ENCODE measurements around the gene COQ9. TPM values are rescaled to one million over a fixed set of nuclear protein-coding genes. Genes with fewer than 3 reads are reported as not detected.
"Not testable (repeated sequence)": the region's sequence is repeated elsewhere in the genome, so short reads cannot be mapped to it uniquely, and the experiment has no call there.

COQ9 gene
- total and polyA plus RNA-seq, 4 experiments from 2014 or later, result 26.8 to 37.7 (median 31.6) TPM

- Mint-ChIP-seq H3K9me3 (no peaks in the 10 kb centered on the region), H3K27ac (no peak overlapping the region), H3K27me3 (peaks cover 5 to 8% of the 10 kb centered on the region in 2 donors), H3K36me3 (no peaks in the 10 kb centered on the region), H3K4me1 (no peaks in the 10 kb centered on the region), H3K4me3 (no peak overlapping the region)
- Histone ChIP-seq H3K4me3 (ENCODE audit: low read length in 2 of 2) (no peak overlapping the region), H3K9me3 (ENCODE audit: control insufficient read depth in 1 of 2, low read length in 2 of 2) (no peaks in the 10 kb centered on the region), H3K36me3 (ENCODE audit: insufficient read depth, low read length) (no peaks in the 10 kb centered on the region), H3K27ac (ENCODE audit: low read depth, low read length) (no peak overlapping the region), H3K4me1 (ENCODE audit: insufficient read depth, low read length) (no peaks in the 10 kb centered on the region), H3K27me3 (ENCODE audit: insufficient read depth, low read length) (no peaks in the 10 kb centered on the region)
- DNase-seq, result no peak
- POLR2A ChIA-PET (ENCODE audit: partially characterized antibody), result no interaction called here
- intact Hi-C loops (cut with micrococcal nuclease), result no loop called here
- CTCF ChIA-PET (ENCODE audit: partially characterized antibody), result no interaction called here
Measured at GRCh38 chr16:57493767-57494166, 46.5 kb downstream of the COQ9 start.

GRCh38 chr16:57497121-57497520 is 49.8 kb downstream of the COQ9 start:
- Mint-ChIP-seq H3K4me3 (no peak overlapping the region), H3K27ac (no peak overlapping the region), H3K27me3 (peaks cover 5 to 6% of the 10 kb centered on the region in 2 donors), H3K4me1 (peaks cover 3 to 11% (median 9%) of the 10 kb centered on the region in 4 donors), H3K36me3 (no peaks in the 10 kb centered on the region), H3K9me3 (no peaks in the 10 kb centered on the region)
- POLR2A ChIA-PET (ENCODE audit: partially characterized antibody), result no interaction called here
- DNase-seq, result no peak
- Histone ChIP-seq H3K9me3 (ENCODE audit: control insufficient read depth in 1 of 2, low read length in 2 of 2) (no peaks in the 10 kb centered on the region), H3K4me3 (ENCODE audit: low read length in 2 of 2) (no peak overlapping the region), H3K36me3 (ENCODE audit: insufficient read depth, low read length) (no peaks in the 10 kb centered on the region), H3K27ac (ENCODE audit: low read depth, low read length) (no peak overlapping the region), H3K27me3 (ENCODE audit: insufficient read depth, low read length) (no peaks in the 10 kb centered on the region), H3K4me1 (ENCODE audit: insufficient read depth, low read length) (peaks cover 12% of the 10 kb centered on the region)
- CTCF ChIA-PET (ENCODE audit: partially characterized antibody), result no interaction called here
- intact Hi-C loops (cut with micrococcal nuclease), result no loop called here

DNA sequence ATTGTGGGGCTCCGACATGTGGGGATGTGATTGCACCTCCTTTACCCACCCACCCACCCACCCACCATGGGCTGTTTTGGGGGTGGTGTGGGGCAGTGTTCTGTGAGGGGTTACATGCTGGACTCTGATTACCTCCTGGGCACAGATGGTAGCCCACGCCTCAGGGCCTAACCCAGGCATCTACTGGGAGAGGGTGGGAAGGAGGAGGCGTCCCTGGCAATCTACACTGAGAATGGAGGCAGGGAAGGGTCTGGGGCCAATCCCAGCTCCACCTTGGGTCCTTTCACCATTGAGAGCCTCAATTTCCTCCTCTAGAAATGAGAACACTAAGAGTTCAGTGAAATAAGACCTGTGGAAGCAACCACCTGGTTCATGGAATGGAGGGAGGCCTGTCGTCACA is 50.8 kb downstream of the COQ9 start:
- Mint-ChIP-seq H3K36me3 (no peaks in the 10 kb centered on the region), H3K4me3 (no peak overlapping the region), H3K27me3 (peaks cover 5% of the 10 kb centered on the region in 2 donors), H3K27ac (no peak overlapping the region), H3K4me1 (peaks cover 3 to 11% (median 9%) of the 10 kb centered on the region in 4 donors), H3K9me3 (no peaks in the 10 kb centered on the region)
- ChIA-PET CTCF (ENCODE audit: partially characterized antibody) (no interaction called here), POLR2A (ENCODE audit: partially characterized antibody) (no interaction called here)
- no peak overlapping the region for H3K4me3 ChIP-seq (ENCODE audit: low read length in 2 of 2)
- no peak overlapping the region for H3K27ac ChIP-seq (ENCODE audit: low read depth, low read length)
- no peaks in the 10 kb centered on the region for H3K27me3 ChIP-seq (ENCODE audit: insufficient read depth, low read length)
- DNase-seq, result no peak
- H3K36me3 ChIP-seq (ENCODE audit: insufficient read depth, low read length), result no peaks in the 10 kb centered on the region
- intact Hi-C loops (cut with micrococcal nuclease), result no loop called here
- H3K4me1 ChIP-seq (ENCODE audit: insufficient read depth, low read length), result peaks cover 12% of the 10 kb centered on the region
- no peaks in the 10 kb centered on the region for H3K9me3 ChIP-seq (ENCODE audit: control insufficient read depth in 1 of 2, low read length in 2 of 2)

GRCh38 chr16:57499941-57500340 is 52.7 kb downstream of the COQ9 start:
- peaks cover 3 to 11% (median 9%) of the 10 kb centered on the region in 4 donors for H3K4me1 Mint-ChIP-seq
- H3K36me3 Mint-ChIP-seq; POLR2A ChIA-PET (ENCODE audit: partially characterized antibody); H3K9me3 Mint-ChIP-seq; CTCF ChIA-PET (ENCODE audit: partially characterized antibody); DNase-seq; H3K27ac ChIP-seq (ENCODE audit: low read depth, low read length); H3K4me3 ChIP-seq (ENCODE audit: low read length in 2 of 2); H3K36me3 ChIP-seq (ENCODE audit: insufficient read depth, low read length); intact Hi-C loops (cut with micrococcal nuclease); H3K4me3 Mint-ChIP-seq; H3K27me3 ChIP-seq (ENCODE audit: insufficient read depth, low read length); H3K27ac Mint-ChIP-seq; H3K27me3 Mint-ChIP-seq; H3K9me3 ChIP-seq (ENCODE audit: control insufficient read depth in 1 of 2, low read length in 2 of 2): not testable (repeated sequence)
- peaks cover 12% of the 10 kb centered on the region for H3K4me1 ChIP-seq (ENCODE audit: insufficient read depth, low read length)

GRCh38 chr16:57500578-57501111 is 53.4 kb downstream of the COQ9 start:
- Histone ChIP-seq H3K4me3 (ENCODE audit: low read length in 2 of 2) (no peak overlapping the region), H3K4me1 (ENCODE audit: insufficient read depth, low read length) (peaks cover 12% of the 10 kb centered on the region), H3K27ac (ENCODE audit: low read depth, low read length) (no peak overlapping the region), H3K36me3 (ENCODE audit: insufficient read depth, low read length) (no peaks in the 10 kb centered on the region), H3K9me3 (ENCODE audit: control insufficient read depth in 1 of 2, low read length in 2 of 2) (no peaks in the 10 kb centered on the region), H3K27me3 (ENCODE audit: insufficient read depth, low read length) (no peaks in the 10 kb centered on the region)
- Mint-ChIP-seq H3K36me3 (no peaks in the 10 kb centered on the region), H3K9me3 (no peaks in the 10 kb centered on the region), H3K27ac (peak overlapping the region in 4 of 7 donors; percentile 3 to 73 (median 50)), H3K27me3 (peaks cover 3% of the 10 kb centered on the region in 2 donors), H3K4me3 (no peak overlapping the region), H3K4me1 (peaks cover 3 to 11% (median 9%) of the 10 kb centered on the region in 4 donors)
- no peak for DNase-seq
- ChIA-PET POLR2A (ENCODE audit: partially characterized antibody) (no interaction called here), CTCF (ENCODE audit: partially characterized antibody) (interaction anchor here (0.7 kb wide), 1 partner anchor 84 kb away, joined by 3 read pairs; no protein-coding TSS in a partner anchor)
- intact Hi-C loops (cut with micrococcal nuclease), result no loop called here

DNA sequence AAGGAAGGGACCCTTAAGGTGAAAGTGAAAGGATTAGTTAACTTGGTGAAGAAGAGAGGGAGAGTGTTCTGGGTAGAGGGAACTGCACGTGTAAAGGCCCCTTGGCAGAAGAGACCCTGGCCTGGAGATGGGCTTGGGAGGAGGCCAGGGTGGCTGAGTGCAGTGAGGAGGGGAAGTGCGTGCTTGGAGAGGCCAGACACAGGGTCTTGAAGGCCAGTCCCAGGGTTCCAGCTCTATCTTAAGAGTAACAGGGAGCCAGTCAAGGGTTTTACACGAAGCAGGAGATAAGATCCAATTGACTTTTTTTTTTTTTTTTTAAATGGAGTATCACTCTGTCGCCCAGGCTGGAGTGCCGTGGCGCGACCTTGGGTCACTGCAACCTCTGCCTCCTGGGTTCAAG is 54.2 kb downstream of the COQ9 start:
- H3K4me1 ChIP-seq (ENCODE audit: insufficient read depth, low read length), result peaks cover 12% of the 10 kb centered on the region
- H3K36me3 Mint-ChIP-seq, result no peaks in the 10 kb centered on the region
- no peaks in the 10 kb centered on the region for H3K36me3 ChIP-seq (ENCODE audit: insufficient read depth, low read length)
- peaks cover 3 to 11% (median 9%) of the 10 kb centered on the region in 4 donors for H3K4me1 Mint-ChIP-seq
- no peaks in the 10 kb centered on the region for H3K9me3 Mint-ChIP-seq
- ChIA-PET CTCF (ENCODE audit: partially characterized antibody) (interaction anchor here (0.7 kb wide), 1 partner anchor 954 kb away, joined by 3 read pairs; no protein-coding TSS in a partner anchor), POLR2A (ENCODE audit: partially characterized antibody) (no interaction called here)
- no peak overlapping the region for H3K27ac ChIP-seq (ENCODE audit: low read depth, low read length)
- H3K27me3 ChIP-seq (ENCODE audit: insufficient read depth, low read length), result no peaks in the 10 kb centered on the region
- no peaks in the 10 kb centered on the region for H3K9me3 ChIP-seq (ENCODE audit: control insufficient read depth in 1 of 2, low read length in 2 of 2)
- H3K27ac Mint-ChIP-seq, result peak overlapping the region in 1 of 7 donors; percentile 48
- H3K4me3 Mint-ChIP-seq, result no peak overlapping the region
- H3K27me3 Mint-ChIP-seq, result peaks cover under 1 to 3% of the 10 kb centered on the region in 2 donors
- no peak overlapping the region for H3K4me3 ChIP-seq (ENCODE audit: low read length in 2 of 2)
- intact Hi-C loops (cut with micrococcal nuclease), result no loop called here
- no peak for DNase-seq

DNA sequence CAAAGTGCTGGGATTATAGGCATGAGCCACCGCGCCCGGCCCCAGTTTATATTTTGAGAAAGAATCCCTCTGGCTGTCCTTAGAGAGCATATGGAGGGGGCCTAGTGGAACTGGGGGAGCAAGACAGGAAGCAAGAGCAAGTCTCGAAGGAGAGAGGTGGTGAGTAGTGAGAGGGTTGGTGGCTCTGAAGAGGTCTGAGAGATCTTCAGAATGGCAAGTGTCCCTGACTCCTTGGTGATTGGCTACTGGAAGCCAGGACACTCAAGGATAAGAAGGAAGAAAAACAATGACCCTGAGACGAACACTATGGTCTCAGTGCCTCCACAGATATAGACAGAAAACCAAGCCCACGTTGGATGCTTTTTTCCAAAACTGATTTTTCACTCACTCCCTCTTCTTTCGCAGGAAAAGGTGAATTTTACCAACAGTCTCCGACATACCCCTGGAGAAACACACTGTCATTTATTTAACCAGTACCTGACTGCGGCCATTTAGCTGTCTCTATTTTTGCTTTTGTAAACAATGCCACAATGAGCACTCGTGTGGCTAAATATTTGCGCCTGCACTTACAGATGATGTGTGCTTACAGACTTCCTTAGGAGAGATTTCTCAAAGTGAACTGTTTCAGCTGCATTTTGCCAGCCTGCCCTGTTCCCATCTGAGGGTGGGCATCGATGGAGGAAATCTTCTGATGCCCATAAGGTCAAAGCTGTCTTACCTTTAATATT is 54.9 kb downstream of the COQ9 start:
- intact Hi-C loops (cut with micrococcal nuclease), result no loop called here
- POLR2A ChIA-PET (ENCODE audit: partially characterized antibody), result no interaction called here
- Histone ChIP-seq H3K4me3 (ENCODE audit: low read length in 2 of 2) (no peak overlapping the region), H3K4me1 (ENCODE audit: insufficient read depth, low read length) (peaks cover 12% of the 10 kb centered on the region), H3K27ac (ENCODE audit: low read depth, low read length) (no peak overlapping the region), H3K27me3 (ENCODE audit: insufficient read depth, low read length) (no peaks in the 10 kb centered on the region), H3K9me3 (ENCODE audit: control insufficient read depth in 1 of 2, low read length in 2 of 2) (no peaks in the 10 kb centered on the region), H3K36me3 (ENCODE audit: insufficient read depth, low read length) (no peaks in the 10 kb centered on the region)
- DNase-seq, result no peak
- CTCF ChIA-PET (ENCODE audit: partially characterized antibody), result no interaction called here
- H3K4me3 Mint-ChIP-seq, result no peak overlapping the region
- H3K27ac Mint-ChIP-seq, result peak overlapping the region in 3 of 7 donors; percentile 19 to 51 (median 51)
- no peaks in the 10 kb centered on the region for H3K9me3 Mint-ChIP-seq
- H3K4me1 Mint-ChIP-seq, result peaks cover 3 to 11% (median 9%) of the 10 kb centered on the region in 4 donors
- no peaks in the 10 kb centered on the region for H3K36me3 Mint-ChIP-seq
- H3K27me3 Mint-ChIP-seq, result peaks cover 0 to 3% of the 10 kb centered on the region in 2 donors
